22Rv1 (cell line): Measurements from ENCODE around the gene CPA1.

Experiments used
- CTCF ChIP-seq: fragments of 450-650 bp; IDR thresholded peaks from 2 replicates; pipeline ENCODE4 v1.5.1; 2017; ENCODE audit warnings: mild to moderate bottlenecking
- ZFX ChIP-seq: fragments of 450-650 bp; IDR thresholded peaks from 2 replicates; pipeline ENCODE4 v1.6.1; 2017; ENCODE audit warnings: antibody characterized with exemption, borderline replicate concordance

DNA sequence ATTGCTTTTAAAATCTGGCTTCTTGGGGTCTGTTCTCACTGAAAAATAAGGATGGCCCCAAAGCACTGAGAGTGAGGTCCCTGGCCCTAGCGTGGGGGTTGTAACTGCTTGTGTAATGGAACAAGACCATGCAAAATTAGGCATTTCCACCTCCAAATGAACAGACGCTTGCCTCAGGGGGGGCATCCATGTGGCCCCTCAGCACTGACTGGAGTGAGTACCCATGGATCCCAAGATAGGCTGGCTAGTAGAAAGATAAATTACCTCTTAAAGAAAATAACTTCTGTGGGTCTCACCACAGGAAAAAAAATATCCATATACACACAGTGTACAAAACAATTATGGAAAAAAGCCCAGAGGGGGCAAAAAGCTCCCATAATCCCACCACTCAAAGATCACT, 15.2 kb upstream of the CPA1 start:
- TF ChIP-seq CTCF: no peak
- TF ChIP-seq ZFX: no peak
